ENCODE results near the gene TBC1D9B. TPM values are rescaled to one million over a fixed set of nuclear protein-coding genes. Genes with fewer than 3 reads are reported as not detected.

The TBC1D9B gene
- total RNA-seq, 4 donors from 2014 or later: 58.8 to 2,513 (median 108) TPM

DNA sequence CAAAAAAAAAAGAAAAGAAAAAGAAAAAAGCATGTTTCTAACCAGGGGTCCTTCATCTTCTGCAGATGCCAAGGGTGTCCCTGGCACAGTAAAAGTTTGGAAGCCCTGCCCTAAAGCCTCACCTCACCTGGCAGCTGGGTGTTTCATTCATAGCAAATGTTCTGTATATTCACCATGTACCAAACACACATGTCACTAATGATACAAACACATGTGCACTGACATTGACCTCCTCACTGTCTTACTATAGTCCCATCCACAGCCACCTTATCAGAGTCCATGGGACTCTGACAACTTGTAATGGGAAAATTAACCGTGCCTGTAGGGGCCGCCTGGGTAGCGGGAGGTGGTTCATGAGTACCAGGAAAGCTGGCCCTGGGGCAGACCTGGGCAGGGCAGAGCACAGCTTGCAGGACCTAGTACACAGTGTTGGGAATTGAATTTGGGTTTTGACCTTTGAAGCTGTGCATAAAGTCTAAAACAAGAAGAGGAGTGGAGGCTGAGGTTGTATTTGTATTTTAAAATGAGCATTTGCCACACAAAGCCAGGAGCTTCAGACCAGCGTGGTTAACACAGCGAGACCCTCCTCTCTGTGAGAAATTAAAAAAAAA is 94.6 kb downstream of the TBC1D9B start:
- no peak for DNase-seq
- TF ChIP-seq, protein P1, sequence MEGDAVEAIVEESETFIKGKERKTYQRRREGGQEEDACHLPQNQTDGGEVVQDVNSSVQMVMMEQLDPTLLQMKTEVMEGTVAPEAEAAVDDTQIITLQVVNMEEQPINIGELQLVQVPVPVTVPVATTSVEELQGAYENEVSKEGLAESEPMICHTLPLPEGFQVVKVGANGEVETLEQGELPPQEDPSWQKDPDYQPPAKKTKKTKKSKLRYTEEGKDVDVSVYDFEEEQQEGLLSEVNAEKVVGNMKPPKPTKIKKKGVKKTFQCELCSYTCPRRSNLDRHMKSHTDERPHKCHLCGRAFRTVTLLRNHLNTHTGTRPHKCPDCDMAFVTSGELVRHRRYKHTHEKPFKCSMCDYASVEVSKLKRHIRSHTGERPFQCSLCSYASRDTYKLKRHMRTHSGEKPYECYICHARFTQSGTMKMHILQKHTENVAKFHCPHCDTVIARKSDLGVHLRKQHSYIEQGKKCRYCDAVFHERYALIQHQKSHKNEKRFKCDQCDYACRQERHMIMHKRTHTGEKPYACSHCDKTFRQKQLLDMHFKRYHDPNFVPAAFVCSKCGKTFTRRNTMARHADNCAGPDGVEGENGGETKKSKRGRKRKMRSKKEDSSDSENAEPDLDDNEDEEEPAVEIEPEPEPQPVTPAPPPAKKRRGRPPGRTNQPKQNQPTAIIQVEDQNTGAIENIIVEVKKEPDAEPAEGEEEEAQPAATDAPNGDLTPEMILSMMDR (IDR thresholded peaks at IDR 0.05): no peak
- no peak for TF ChIP-seq POLR2A (IDR thresholded peaks at IDR 0.05)
- intact Hi-C loops (cut with DNase I; ENCODE audit: low total_unique reads): no loop called here
- Histone ChIP-seq H3K4me1 (no peaks in the 10 kb centered on the region), H3K4me3 (no peak overlapping the region), H3K36me3 (no peaks in the 10 kb centered on the region), H3K9me3 (no peaks in the 10 kb centered on the region), H3K27me3 (no peaks in the 10 kb centered on the region), H3K27ac (no peak overlapping the region)

DNA sequence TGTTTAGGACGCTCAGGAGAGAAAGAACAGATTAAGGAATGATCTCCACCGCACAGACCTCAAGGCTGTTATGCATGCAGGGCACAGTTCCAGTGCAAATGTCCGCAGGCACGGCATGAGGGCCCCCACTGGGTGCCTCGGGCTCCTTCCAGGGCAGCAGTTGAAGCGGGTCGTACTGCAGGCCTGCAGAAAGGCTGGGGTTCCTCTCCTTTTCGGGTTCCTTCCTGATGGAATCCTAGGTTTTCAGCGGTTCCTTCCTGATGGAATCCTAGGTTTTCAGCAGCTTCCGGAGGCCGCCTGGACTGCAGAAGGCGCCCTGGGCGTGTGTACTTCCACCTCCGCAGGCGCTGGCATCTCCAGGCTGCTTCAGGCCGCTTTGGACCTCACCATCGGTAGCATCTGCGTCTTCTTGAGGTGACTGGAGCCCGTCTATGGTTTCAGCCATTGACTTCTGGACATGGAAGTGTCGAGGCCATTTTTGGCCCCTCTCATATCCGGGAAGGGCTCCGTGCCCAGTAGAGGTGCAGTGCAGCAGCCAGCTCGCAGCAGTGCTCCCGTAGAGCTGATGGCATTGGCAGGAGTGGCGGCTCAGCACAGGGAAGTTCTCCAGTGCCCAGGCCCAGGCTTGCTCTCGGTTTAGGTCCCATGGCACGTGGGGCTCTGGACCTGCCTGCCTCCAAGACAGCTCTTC is 95.4 kb downstream of the TBC1D9B start:
- Histone ChIP-seq H3K9me3 (no peaks in the 10 kb centered on the region), H3K4me1 (no peaks in the 10 kb centered on the region), H3K4me3 (no peak overlapping the region), H3K36me3 (no peaks in the 10 kb centered on the region), H3K27ac (no peak overlapping the region), H3K27me3 (no peaks in the 10 kb centered on the region)
- no peak for TF ChIP-seq POLR2A (IDR thresholded peaks at IDR 0.05)
- TF ChIP-seq, protein P1 (IDR thresholded peaks at IDR 0.05): no peak
- intact Hi-C loops (cut with DNase I; ENCODE audit: low total_unique reads): no loop called here
- DNase-seq: no peak

Small RNAs within 50 kb of the gene (small RNA-seq; reads per million reads assigned to genes)
- gene RF00019: not detected

Other genes with a start within 250 kb of the TBC1D9B start
- not detected for gene CBY3, start 226.9 kb downstream of the TBC1D9B start, total RNA-seq
- gene CANX, start 208.9 kb downstream of the TBC1D9B start, total RNA-seq: 100 to 1,000 TPM; 155 to 550 (median 392) TPM
- 10 to 100 TPM; 19.7 to 44.1 (median 21.4) TPM for gene MAML1, start 175.1 kb downstream of the TBC1D9B start, total RNA-seq
- 10 to 100 TPM in 2 of 4 donors, 1 to 10 TPM in 1, not detected in 1; 4.1 to 22.9 (median 13.6) TPM for gene LTC4S, start 113.9 kb downstream of the TBC1D9B start, total RNA-seq
- gene MGAT4B, start 101.0 kb downstream of the TBC1D9B start, total RNA-seq: 10 to 100 TPM; 31.8 to 87.4 (median 66.4) TPM
- gene SQSTM1, start 87.0 kb downstream of the TBC1D9B start, total RNA-seq: 100 to 1,000 TPM in 3 of 4 donors, 10 to 100 TPM in 1; 94.7 to 874 (median 439) TPM
- 100 to 1,000 TPM in 1 of 4 donors, 10 to 100 TPM in 3; 16.8 to 138 (median 61.6) TPM for gene MRNIP, start 49.1 kb downstream of the TBC1D9B start, total RNA-seq
- 100 to 1,000 TPM in 1 of 4 donors, 10 to 100 TPM in 3; 53.8 to 119 (median 85.8) TPM for gene RNF130, start 163.9 kb upstream of the TBC1D9B start, total RNA-seq

Data from uterus (tissue), 4 donors.